ENCODE results near the gene XXYLT1. TPM values are rescaled to one million over a fixed set of nuclear protein-coding genes. Genes with fewer than 3 reads are reported as not detected.
"Not testable (repeated sequence)": the region's sequence is repeated elsewhere in the genome, so short reads cannot be mapped to it uniquely, and the experiment has no call there.

The XXYLT1 gene
- total RNA-seq, 1 donor from 2014 or later = 16.4 TPM

- no peak for TF ChIP-seq CTCF (conservative IDR thresholded peaks at IDR 0.05; ENCODE audit: low read depth, low read length)
- H3K4me3 ChIP-seq (ENCODE audit: low read depth, low read length) = no peak overlapping the region
- DNase-seq (ENCODE audit: low read depth) = no peak
Measured at GRCh38 chr3:195059006-195059350, 212.0 kb downstream of the XXYLT1 start.

DNA sequence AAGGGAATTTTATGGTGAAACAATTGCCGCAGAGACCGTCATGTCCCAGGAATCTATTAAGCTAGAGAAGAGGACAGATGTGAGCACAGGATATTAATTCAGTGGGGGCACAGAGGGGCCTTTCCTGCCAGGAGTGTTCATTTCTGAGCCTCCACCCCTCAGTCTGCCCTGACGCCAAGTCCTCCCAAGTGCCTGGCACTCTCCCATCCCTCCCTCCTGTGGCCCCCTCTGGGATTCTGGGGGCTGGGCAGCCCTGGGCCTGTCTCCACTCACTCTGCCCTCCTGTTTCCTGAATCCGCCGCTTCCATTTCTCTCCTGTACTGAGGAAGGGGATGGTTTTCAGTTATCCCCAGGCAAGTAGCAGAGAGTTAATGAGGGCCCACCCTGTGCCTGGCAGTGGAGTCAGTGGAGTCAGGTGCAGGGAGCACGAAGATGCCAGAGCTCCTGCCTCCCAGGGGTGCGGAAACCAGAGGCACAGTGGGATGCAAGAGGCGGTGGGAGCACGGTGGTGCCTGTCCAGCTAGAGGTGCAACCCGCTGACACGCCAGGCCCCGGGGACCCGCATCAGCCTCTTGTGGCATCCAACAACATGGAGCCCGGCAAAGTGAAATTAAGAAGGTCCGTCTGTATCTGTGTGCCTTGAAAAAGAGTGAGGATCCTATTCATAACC lies 212.5 kb downstream of the XXYLT1 start:
- DNase-seq (ENCODE audit: low read depth) = no peak
- H3K4me3 ChIP-seq (ENCODE audit: low read depth, low read length) = no peak overlapping the region
- TF ChIP-seq CTCF (conservative IDR thresholded peaks at IDR 0.05; ENCODE audit: low read depth, low read length) = no peak

DNA sequence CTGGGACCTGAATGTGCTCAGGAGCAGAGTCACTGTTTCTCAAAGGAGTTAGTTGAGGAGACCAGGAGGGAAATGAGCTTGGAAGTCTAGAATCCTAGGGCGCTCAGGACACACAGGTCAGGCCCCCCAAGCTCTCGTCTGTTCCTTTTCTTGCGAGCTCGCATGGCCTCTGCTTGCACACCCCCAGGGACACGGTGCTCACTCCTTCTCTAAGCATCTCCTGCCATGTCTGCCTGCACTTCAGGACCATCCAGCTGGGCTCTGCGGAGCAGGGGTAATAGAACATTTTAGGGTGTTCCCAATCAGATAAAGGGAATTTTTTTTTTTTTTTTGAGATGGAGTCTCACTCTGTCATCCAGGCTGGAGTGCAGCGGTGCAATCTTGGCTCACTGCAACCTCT lies 213.2 kb downstream of the XXYLT1 start:
- no peak for TF ChIP-seq CTCF (conservative IDR thresholded peaks at IDR 0.05; ENCODE audit: low read depth, low read length)
- DNase-seq (ENCODE audit: low read depth) = no peak
- no peak overlapping the region for H3K4me3 ChIP-seq (ENCODE audit: low read depth, low read length)

- no peak for DNase-seq (ENCODE audit: low read depth)
- no peak overlapping the region for H3K4me3 ChIP-seq (ENCODE audit: low read depth, low read length)
- TF ChIP-seq CTCF (conservative IDR thresholded peaks at IDR 0.05; ENCODE audit: low read depth, low read length) = no peak
Measured at GRCh38 chr3:195056506-195056905, 214.5 kb downstream of the XXYLT1 start.

DNA sequence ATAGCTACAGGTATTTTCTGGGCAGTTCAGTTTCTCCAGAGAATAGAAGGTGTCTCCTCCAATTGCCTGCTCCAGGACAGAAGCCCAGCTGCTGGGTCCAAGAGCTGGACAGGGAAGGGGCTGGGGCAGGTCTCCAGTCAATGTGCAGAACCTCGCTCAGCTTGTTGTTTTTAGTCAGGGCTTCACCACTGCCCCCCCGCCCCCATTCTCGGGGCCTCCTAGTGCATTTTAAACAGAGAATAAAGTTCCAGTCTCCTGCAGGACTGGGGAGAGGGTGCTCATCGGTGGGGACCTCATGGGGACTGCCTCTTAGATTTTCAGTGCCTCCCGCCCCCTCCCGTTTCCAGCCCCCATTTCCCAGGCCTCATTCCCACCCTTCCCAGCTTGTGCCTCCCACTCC lies 216.6 kb downstream of the XXYLT1 start:
- no peak overlapping the region for H3K4me3 ChIP-seq (ENCODE audit: low read depth, low read length)
- TF ChIP-seq CTCF (conservative IDR thresholded peaks at IDR 0.05; ENCODE audit: low read depth, low read length) = no peak
- no peak for DNase-seq (ENCODE audit: low read depth)

DNA sequence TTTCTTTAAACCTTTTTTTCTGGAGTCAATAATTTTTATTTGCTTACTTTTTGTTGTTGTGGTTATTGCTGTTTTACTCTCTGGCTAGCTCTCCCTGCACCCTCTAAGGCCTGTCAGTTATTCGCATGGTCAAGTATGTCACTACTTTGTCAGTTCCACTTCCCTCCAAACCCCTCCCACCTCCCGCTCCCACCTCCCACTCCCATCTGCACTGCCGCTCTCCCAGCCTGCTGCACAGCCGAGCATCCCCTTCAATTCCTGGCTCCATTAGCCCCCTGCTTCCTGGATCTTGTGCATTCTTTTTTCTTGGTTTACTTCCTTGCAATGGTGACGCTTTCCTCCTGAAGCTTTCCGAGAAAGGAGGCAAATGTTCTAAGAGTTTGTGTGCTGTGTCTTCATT lies 218.0 kb downstream of the XXYLT1 start:
- H3K4me3 ChIP-seq (ENCODE audit: low read depth, low read length) = no peak overlapping the region
- no peak for DNase-seq (ENCODE audit: low read depth)

GRCh38 chr3:195050296-195050695 lies 220.7 kb downstream of the XXYLT1 start:
- DNase-seq (ENCODE audit: low read depth); H3K4me3 ChIP-seq (ENCODE audit: low read depth, low read length): not testable (repeated sequence)

More for the DNA sequence above, 218.0 kb downstream of the XXYLT1 start:
- no peak for TF ChIP-seq CTCF (conservative IDR thresholded peaks at IDR 0.05; ENCODE audit: low read depth, low read length)

All from epithelial cell of proximal tubule (primary cell).